ENCODE data around the gene ATXN7.

ATXN7 gene

DNA sequence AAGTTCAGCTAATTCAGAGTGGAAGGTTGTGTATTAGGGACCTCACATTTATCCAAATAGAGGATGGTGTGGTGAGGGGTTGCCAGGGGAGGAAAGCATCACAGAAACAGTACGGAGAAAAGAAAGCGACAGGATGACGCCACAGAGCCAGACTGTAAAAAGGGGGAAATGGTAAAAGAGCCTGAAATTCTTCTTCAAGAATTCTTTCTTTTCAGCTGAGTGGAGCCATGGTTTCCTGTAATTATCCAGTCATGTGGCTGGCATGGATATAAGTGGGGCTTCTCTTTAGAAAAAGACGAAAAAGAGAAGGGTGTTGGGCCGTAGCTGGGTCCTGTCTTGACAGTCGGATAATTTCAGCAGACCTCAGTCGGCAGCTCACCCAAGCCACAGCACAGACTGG lies 184.1 kb downstream of the ATXN7 start:
- H3K9me3 Mint-ChIP-seq: no peaks in the 10 kb centered on the region
- H3K27me3 Mint-ChIP-seq (ENCODE audit: low read depth, poor library complexity): peaks cover 3% of the 10 kb centered on the region
- peak overlapping the region; percentile 24 for H3K27ac Mint-ChIP-seq
- TF ChIP-seq, protein P1, sequence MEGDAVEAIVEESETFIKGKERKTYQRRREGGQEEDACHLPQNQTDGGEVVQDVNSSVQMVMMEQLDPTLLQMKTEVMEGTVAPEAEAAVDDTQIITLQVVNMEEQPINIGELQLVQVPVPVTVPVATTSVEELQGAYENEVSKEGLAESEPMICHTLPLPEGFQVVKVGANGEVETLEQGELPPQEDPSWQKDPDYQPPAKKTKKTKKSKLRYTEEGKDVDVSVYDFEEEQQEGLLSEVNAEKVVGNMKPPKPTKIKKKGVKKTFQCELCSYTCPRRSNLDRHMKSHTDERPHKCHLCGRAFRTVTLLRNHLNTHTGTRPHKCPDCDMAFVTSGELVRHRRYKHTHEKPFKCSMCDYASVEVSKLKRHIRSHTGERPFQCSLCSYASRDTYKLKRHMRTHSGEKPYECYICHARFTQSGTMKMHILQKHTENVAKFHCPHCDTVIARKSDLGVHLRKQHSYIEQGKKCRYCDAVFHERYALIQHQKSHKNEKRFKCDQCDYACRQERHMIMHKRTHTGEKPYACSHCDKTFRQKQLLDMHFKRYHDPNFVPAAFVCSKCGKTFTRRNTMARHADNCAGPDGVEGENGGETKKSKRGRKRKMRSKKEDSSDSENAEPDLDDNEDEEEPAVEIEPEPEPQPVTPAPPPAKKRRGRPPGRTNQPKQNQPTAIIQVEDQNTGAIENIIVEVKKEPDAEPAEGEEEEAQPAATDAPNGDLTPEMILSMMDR (IDR thresholded peaks at IDR 0.05): no peak
- no peak for DNase-seq
- H3K4me1 Mint-ChIP-seq: peaks cover 21% of the 10 kb centered on the region
- H3K4me3 Mint-ChIP-seq: peak overlapping the region; percentile 20
- no peaks in the 10 kb centered on the region for H3K36me3 Mint-ChIP-seq (ENCODE audit: low read depth)

DNA sequence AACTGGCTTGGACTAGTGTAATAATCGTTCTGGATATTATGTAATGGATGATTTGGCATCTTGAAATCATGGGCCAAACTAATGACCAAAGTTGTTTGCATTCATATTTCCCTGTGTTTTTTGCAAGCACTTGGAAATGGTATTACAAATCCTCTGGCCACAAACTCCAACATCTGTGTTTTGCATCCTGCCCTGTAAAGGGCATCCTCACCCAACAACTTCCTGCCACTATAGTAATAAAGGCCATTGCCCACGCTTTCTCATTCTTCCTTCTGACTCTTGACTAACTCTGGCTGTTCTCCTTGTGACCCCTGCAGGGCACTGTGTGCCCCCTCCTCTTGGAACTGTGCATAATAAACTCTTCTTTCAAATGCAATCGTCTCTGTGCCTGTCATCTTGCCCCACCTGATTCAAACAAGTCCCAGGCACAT lies 185.0 kb downstream of the ATXN7 start:
- Mint-ChIP-seq H3K9me3 (no peaks in the 10 kb centered on the region), H3K4me1 (peaks cover 23% of the 10 kb centered on the region), H3K4me3 (no peak overlapping the region), H3K36me3 (ENCODE audit: low read depth) (no peaks in the 10 kb centered on the region), H3K27me3 (ENCODE audit: low read depth, poor library complexity) (no peaks in the 10 kb centered on the region), H3K27ac (no peak overlapping the region)
- TF ChIP-seq, protein P1 (IDR thresholded peaks at IDR 0.05): no peak
- DNase-seq: no peak

DNA sequence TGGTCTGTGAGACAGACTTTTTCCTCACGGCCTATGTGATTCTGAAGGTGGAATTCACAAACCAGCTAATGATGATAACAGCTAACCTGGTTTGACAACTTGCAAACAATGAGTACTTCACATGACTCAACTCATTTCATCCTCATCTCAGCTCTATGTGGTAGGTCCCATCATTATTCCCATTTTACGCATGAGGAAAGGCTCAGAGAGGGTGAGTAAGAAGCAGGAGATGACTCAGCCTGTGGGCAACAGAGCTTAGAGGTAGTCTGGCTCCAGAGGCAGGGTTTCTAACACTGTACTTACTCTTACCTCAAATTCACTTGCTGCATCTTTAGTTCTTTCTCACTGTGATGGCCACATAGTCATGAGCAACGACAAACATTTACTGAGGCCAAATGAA lies 185.5 kb downstream of the ATXN7 start:
- H3K27ac Mint-ChIP-seq: no peak overlapping the region
- no peak overlapping the region for H3K4me3 Mint-ChIP-seq
- no peaks in the 10 kb centered on the region for H3K27me3 Mint-ChIP-seq (ENCODE audit: low read depth, poor library complexity)
- H3K36me3 Mint-ChIP-seq (ENCODE audit: low read depth): no peaks in the 10 kb centered on the region
- no peaks in the 10 kb centered on the region for H3K9me3 Mint-ChIP-seq
- TF ChIP-seq, protein P1 (IDR thresholded peaks at IDR 0.05): no peak
- DNase-seq: no peak
- peaks cover 25% of the 10 kb centered on the region for H3K4me1 Mint-ChIP-seq

DNA sequence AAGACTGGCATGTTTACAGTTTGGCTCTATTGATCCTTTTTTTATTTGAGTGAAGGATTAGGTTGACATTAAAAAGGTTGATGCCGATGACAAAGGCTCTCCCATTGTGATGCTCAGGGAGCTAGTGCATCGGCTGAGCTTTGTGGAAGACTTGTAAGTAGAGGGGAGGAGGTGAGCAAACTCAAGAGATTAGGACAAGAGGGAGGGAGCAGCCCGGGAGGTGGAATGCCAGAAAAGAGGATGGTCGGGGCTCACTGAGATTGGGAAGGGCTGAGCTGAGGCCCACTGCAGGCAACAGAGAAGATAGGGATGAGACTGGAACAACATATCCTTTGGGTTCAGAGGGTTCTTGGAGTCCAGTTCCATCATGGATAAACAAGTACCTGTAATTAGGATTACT lies 186.2 kb downstream of the ATXN7 start:
- Mint-ChIP-seq H3K27me3 (ENCODE audit: low read depth, poor library complexity) (no peaks in the 10 kb centered on the region), H3K36me3 (ENCODE audit: low read depth) (no peaks in the 10 kb centered on the region), H3K9me3 (no peaks in the 10 kb centered on the region), H3K4me3 (no peak overlapping the region), H3K4me1 (peaks cover 25% of the 10 kb centered on the region), H3K27ac (no peak overlapping the region)
- TF ChIP-seq, protein P1 (IDR thresholded peaks at IDR 0.05): no peak
- no peak for DNase-seq

All from nephron progenitor cell (in vitro differentiated cells).